HEK293 (cell line): Measurements from ENCODE around the gene OTUB2.
A peak's percentile ranks its signal among the peaks of the same experiment; 100 is the strongest.

Source experiments
- AEBP2 ChIP-seq: fragments of 450-650 bp; formaldehyde crosslinking; IDR thresholded peaks from 2 replicates; pipeline ENCODE4 v1.5.1; 2016; ENCODE audit warnings: missing biosample characterization, missing genetic modification characterization, borderline replicate concordance
- BCL11A ChIP-seq: fragments of 450-650 bp; formaldehyde crosslinking; IDR thresholded peaks from 2 replicates; pipeline ENCODE4 v1.5.1; 2016; ENCODE audit warnings: low read depth, missing biosample characterization, missing genetic modification characterization
- FEZF1 ChIP-seq: fragments of 450-650 bp; formaldehyde crosslinking; IDR thresholded peaks from 2 replicates; pipeline ENCODE4 v1.5.1; 2016; ENCODE audit warnings: missing biosample characterization, missing genetic modification characterization
- GLI4 ChIP-seq: fragments of 450-650 bp; formaldehyde crosslinking; IDR thresholded peaks from 2 replicates; pipeline ENCODE4 v1.5.1; 2016; ENCODE audit warnings: missing biosample characterization, missing genetic modification characterization
- PRDM10 ChIP-seq: fragments of 450-650 bp; formaldehyde crosslinking; IDR thresholded peaks from 2 replicates; pipeline ENCODE4 v1.5.1; 2016; ENCODE audit warnings: missing biosample characterization, missing genetic modification characterization
- REST ChIP-seq: fragments of 450-650 bp; formaldehyde crosslinking; IDR thresholded peaks from 2 replicates; pipeline ENCODE4 v1.5.1; 2016; ENCODE audit warnings: missing biosample characterization, missing genetic modification characterization
- YY2 ChIP-seq: fragments of 450-650 bp; formaldehyde crosslinking; IDR thresholded peaks from 2 replicates; pipeline ENCODE4 v1.5.1; 2016; ENCODE audit warnings: missing biosample characterization, missing genetic modification characterization
- ZBTB17 ChIP-seq: fragments of 450-650 bp; formaldehyde crosslinking; IDR thresholded peaks from 2 replicates; pipeline ENCODE4 v1.5.1; 2016; ENCODE audit warnings: missing biosample characterization, missing genetic modification characterization
- ZBTB7A ChIP-seq: fragments of 450-650 bp; formaldehyde crosslinking; IDR thresholded peaks from 2 replicates; pipeline ENCODE4 v1.5.1; 2016; ENCODE audit warnings: low read depth, missing biosample characterization, missing genetic modification characterization
- ZNF114 ChIP-seq: fragments of 450-650 bp; formaldehyde crosslinking; IDR thresholded peaks from 2 replicates; pipeline ENCODE4 v1.5.0; 2017; ENCODE audit warnings: missing biosample characterization, missing genetic modification characterization
- ZNF155 ChIP-seq: fragments of 450-650 bp; formaldehyde crosslinking; IDR thresholded peaks from 2 replicates; pipeline ENCODE4 v1.5.1; 2016; ENCODE audit warnings: missing biosample characterization, missing genetic modification characterization
- ZNF169 ChIP-seq: fragments of 450-650 bp; formaldehyde crosslinking; IDR thresholded peaks from 2 replicates; pipeline ENCODE4 v1.5.1; 2016; ENCODE audit warnings: missing biosample characterization, missing genetic modification characterization
- ZNF175 ChIP-seq: fragments of 450-650 bp; formaldehyde crosslinking; IDR thresholded peaks from 2 replicates; pipeline ENCODE4 v1.5.1; 2016; ENCODE audit warnings: missing biosample characterization, missing genetic modification characterization
- ZNF19 ChIP-seq: fragments of 450-650 bp; formaldehyde crosslinking; IDR thresholded peaks from 2 replicates; pipeline ENCODE4; 2016; ENCODE audit warnings: missing biosample characterization, missing genetic modification characterization, low read depth
- ZNF214 ChIP-seq: fragments of 450-650 bp; formaldehyde crosslinking; IDR thresholded peaks from 2 replicates; pipeline ENCODE4 v1.5.1; 2017; ENCODE audit warnings: missing biosample characterization, mild to moderate bottlenecking, missing genetic modification characterization, borderline replicate concordance
- ZNF221 ChIP-seq: fragments of 450-650 bp; formaldehyde crosslinking; IDR thresholded peaks from 2 replicates; pipeline ENCODE4 v1.5.1; 2017; ENCODE audit warnings: missing biosample characterization, missing genetic modification characterization, borderline replicate concordance
- ZNF239 ChIP-seq: fragments of 450-650 bp; formaldehyde crosslinking; IDR thresholded peaks from 2 replicates; pipeline ENCODE4 v1.5.1; 2016; ENCODE audit warnings: missing biosample characterization, missing genetic modification characterization
- ZNF350 ChIP-seq: fragments of 450-650 bp; formaldehyde crosslinking; IDR thresholded peaks from 2 replicates; pipeline ENCODE4 v1.5.0; 2017; ENCODE audit warnings: missing biosample characterization, mild to moderate bottlenecking, missing genetic modification characterization
- ZNF362 ChIP-seq: fragments of 450-650 bp; formaldehyde crosslinking; IDR thresholded peaks from 2 replicates; pipeline ENCODE4 v1.5.1; 2016; ENCODE audit warnings: missing biosample characterization, missing genetic modification characterization
- ZNF394 ChIP-seq: fragments of 450-650 bp; formaldehyde crosslinking; IDR thresholded peaks from 2 replicates; pipeline ENCODE4 v1.5.1; 2016; ENCODE audit warnings: missing biosample characterization, missing genetic modification characterization, mild to moderate bottlenecking, moderate library complexity, borderline replicate concordance
- ZNF555 ChIP-seq: fragments of 450-650 bp; formaldehyde crosslinking; conservative IDR thresholded peaks from 2 replicates; pipeline ENCODE4 v1.5.1; 2017; ENCODE audit warnings: missing biosample characterization, mild to moderate bottlenecking, missing genetic modification characterization, inconsistent platforms
- ZNF610 ChIP-seq: fragments of 450-650 bp; formaldehyde crosslinking; IDR thresholded peaks from 2 replicates; pipeline ENCODE4 v1.5.1; 2016; ENCODE audit warnings: missing biosample characterization, missing genetic modification characterization, borderline replicate concordance
- ZNF623 ChIP-seq: fragments of 450-650 bp; formaldehyde crosslinking; IDR thresholded peaks from 2 replicates; pipeline ENCODE4 v1.5.1; 2016; ENCODE audit warnings: missing biosample characterization, missing genetic modification characterization
- ZNF629 ChIP-seq: fragments of 450-650 bp; formaldehyde crosslinking; IDR thresholded peaks from 2 replicates; pipeline ENCODE4 v1.5.1; 2017; ENCODE audit warnings: missing biosample characterization, missing genetic modification characterization
- ZNF639 ChIP-seq: fragments of 450-650 bp; formaldehyde crosslinking; IDR thresholded peaks from 2 replicates; pipeline ENCODE4 v1.5.1; 2016; ENCODE audit warnings: missing biosample characterization, missing genetic modification characterization
- ZNF776 ChIP-seq: fragments of 450-650 bp; formaldehyde crosslinking; IDR thresholded peaks from 2 replicates; pipeline ENCODE4 v1.5.0; 2017; ENCODE audit warnings: missing biosample characterization, missing genetic modification characterization, borderline replicate concordance
- ZSCAN18 ChIP-seq: fragments of 450-650 bp; formaldehyde crosslinking; IDR thresholded peaks from 2 replicates; pipeline ENCODE4 v1.5.1; 2016; ENCODE audit warnings: missing biosample characterization, missing genetic modification characterization

OTUB2 gene

GRCh38 chr14:93984987-93985410 lies 41.1 kb upstream of the OTUB2 start (continued):
- no peak for TF ChIP-seq ZSCAN18 (tag by site-specific recombination)
- TF ChIP-seq ZNF19 (tag by site-specific recombination) = no peak
- no peak for TF ChIP-seq ZNF175 (tag by site-specific recombination)
- no peak for TF ChIP-seq ZNF169 (tag by site-specific recombination)
- TF ChIP-seq ZBTB7A (tag by site-specific recombination) = no peak
- TF ChIP-seq ZNF350 (tag by site-specific recombination) = no peak
- no peak for TF ChIP-seq ZNF629 (tag by site-specific recombination)
- no peak for TF ChIP-seq YY2
- no peak for TF ChIP-seq ZNF776 (tag by site-specific recombination)
- no peak for TF ChIP-seq GLI4 (tag by site-specific recombination)
- TF ChIP-seq REST (tag by site-specific recombination) = no peak
- TF ChIP-seq ZNF155 (tag by site-specific recombination) = no peak
- TF ChIP-seq ZNF610 (tag by site-specific recombination) = no peak
- TF ChIP-seq BCL11A (tag by site-specific recombination) = no peak
- no peak for TF ChIP-seq ZNF623 (tag by site-specific recombination)
- no peak for TF ChIP-seq ZNF221 (tag by site-specific recombination)
- TF ChIP-seq ZBTB17 (tag by site-specific recombination) = no peak
- TF ChIP-seq ZNF114 (tag by site-specific recombination) = no peak
- no peak for TF ChIP-seq ZNF239 (tag by site-specific recombination)
- no peak for TF ChIP-seq ZNF639 (tag by site-specific recombination)
- TF ChIP-seq ZNF555 (tag by site-specific recombination) = no peak
- TF ChIP-seq AEBP2 = no peak
- TF ChIP-seq ZNF394 = peak; percentile 54; the same call in 1 of the 2 replicates
- TF ChIP-seq ZNF214 (tag by site-specific recombination) = no peak
- no peak for TF ChIP-seq ZNF362 (tag by site-specific recombination)
- 0 out of 2 replicates have a peak, but pooled peaks have one; percentile 15 for TF ChIP-seq PRDM10 (tag by site-specific recombination)
- peak; percentile 72 for TF ChIP-seq FEZF1
